Peyer's patch (tissue), 4 donors: ENCODE data around the gene VSIR.
A peak's percentile ranks its signal among the peaks of the same experiment; 100 is the strongest.

Source experiments
- POLR2A ChIP-seq, 2 donors: fragments of 450-650 bp; IDR thresholded peaks; one replicate each; pipeline ENCODE4 v1.5.1; 2017; ENCODE audit warnings: antibody characterized with exemption in 2 of 2, mild to moderate bottlenecking in 2 of 2, moderate library complexity in 2 of 2
- TF ChIP-seq, protein P1 (sequence below), 6 experiments: fragments of 450-650 bp in 4 of 6; fragments of 200-600 bp in 2 of 6; sonication (generic) in 1 of 6; IDR thresholded peaks; one replicate each; pipeline ENCODE4 v1.5.1; 2017 to 2019; ENCODE audit warnings: antibody characterized with exemption in 6 of 6, mild to moderate bottlenecking in 3 of 6, moderate library complexity in 1 of 6

GRCh38 chr10:71740069-71740653 is 33.2 kb downstream of the VSIR start:
- TF ChIP-seq, protein P1, sequence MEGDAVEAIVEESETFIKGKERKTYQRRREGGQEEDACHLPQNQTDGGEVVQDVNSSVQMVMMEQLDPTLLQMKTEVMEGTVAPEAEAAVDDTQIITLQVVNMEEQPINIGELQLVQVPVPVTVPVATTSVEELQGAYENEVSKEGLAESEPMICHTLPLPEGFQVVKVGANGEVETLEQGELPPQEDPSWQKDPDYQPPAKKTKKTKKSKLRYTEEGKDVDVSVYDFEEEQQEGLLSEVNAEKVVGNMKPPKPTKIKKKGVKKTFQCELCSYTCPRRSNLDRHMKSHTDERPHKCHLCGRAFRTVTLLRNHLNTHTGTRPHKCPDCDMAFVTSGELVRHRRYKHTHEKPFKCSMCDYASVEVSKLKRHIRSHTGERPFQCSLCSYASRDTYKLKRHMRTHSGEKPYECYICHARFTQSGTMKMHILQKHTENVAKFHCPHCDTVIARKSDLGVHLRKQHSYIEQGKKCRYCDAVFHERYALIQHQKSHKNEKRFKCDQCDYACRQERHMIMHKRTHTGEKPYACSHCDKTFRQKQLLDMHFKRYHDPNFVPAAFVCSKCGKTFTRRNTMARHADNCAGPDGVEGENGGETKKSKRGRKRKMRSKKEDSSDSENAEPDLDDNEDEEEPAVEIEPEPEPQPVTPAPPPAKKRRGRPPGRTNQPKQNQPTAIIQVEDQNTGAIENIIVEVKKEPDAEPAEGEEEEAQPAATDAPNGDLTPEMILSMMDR (IDR thresholded peaks at IDR 0.05) = peak in 1 of 6 experiments; percentile 24
- no peak for TF ChIP-seq POLR2A (IDR thresholded peaks at IDR 0.05)
